Fibroblast of pulmonary artery (primary cell): ENCODE measurements around the gene RELN.

Source experiments
- DNase-seq: peaks from one replicate; pipeline ENCODE4 v3.0.0-alpha.2; 2010; ENCODE audit warnings: low read depth
- H3K4me3 ChIP-seq: replicated peaks from 2 replicates; pipeline ENCODE4 v1.5.1; 2011; ENCODE audit warnings: low read depth, mild to moderate bottlenecking, control low read depth, low read length, moderate library complexity
- CTCF ChIP-seq: IDR thresholded peaks from 2 replicates; pipeline ENCODE4 v1.5.1; 2011; ENCODE audit warnings: mild to moderate bottlenecking, control low read depth, low read length, inconsistent platforms; ENCODE audit errors: missing control alignments

Gene RELN

GRCh38 chr7:103592187-103592586 is 397.3 kb downstream of the RELN start:
- DNase-seq, result no peak
- TF ChIP-seq CTCF, result no peak
- H3K4me3 ChIP-seq, result no peak overlapping the region

GRCh38 chr7:103580031-103580430 is 409.4 kb downstream of the RELN start:
- no peak overlapping the region for H3K4me3 ChIP-seq
- no peak for DNase-seq
- no peak for TF ChIP-seq CTCF

- H3K4me3 ChIP-seq, result no peak overlapping the region
- no peak for TF ChIP-seq CTCF
- DNase-seq, result no peak
Measured at GRCh38 chr7:103577059-103577458, 412.4 kb downstream of the RELN start.

GRCh38 chr7:103576641-103577040 is 412.8 kb downstream of the RELN start:
- TF ChIP-seq CTCF, result no peak
- H3K4me3 ChIP-seq, result no peak overlapping the region
- DNase-seq, result no peak

- TF ChIP-seq CTCF, result no peak
- no peak for DNase-seq
- no peak overlapping the region for H3K4me3 ChIP-seq
Measured at GRCh38 chr7:103574576-103574975, 414.9 kb downstream of the RELN start.

DNA sequence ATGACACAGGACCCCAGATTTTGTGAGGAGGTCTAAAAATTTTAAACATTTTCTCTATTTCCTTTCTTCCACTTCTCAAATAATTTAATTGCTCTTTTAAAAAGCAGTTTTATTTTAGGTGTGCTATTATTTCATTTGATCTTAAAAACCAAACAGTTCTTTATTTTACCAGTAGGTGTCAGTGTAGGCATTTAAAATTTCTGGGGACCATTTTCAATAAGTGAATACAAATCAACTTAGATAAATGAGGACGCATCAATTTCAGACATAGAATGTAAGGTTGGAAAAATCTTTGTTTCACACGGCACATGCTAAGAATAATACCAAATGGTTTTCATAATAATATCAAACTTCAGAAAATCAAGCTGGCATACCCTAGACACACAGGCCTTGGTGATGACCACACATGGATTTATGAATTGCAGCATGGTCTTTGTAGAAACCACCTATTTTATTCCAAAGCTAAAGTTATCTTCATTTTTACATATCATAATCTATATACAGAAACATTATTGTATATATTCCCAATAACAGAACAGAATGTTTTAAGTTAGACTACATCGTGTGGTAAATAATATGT is 415.9 kb downstream of the RELN start:
- no peak overlapping the region for H3K4me3 ChIP-seq
- TF ChIP-seq CTCF, result peak; percentile 45
- DNase-seq, result peak; percentile 65

DNA sequence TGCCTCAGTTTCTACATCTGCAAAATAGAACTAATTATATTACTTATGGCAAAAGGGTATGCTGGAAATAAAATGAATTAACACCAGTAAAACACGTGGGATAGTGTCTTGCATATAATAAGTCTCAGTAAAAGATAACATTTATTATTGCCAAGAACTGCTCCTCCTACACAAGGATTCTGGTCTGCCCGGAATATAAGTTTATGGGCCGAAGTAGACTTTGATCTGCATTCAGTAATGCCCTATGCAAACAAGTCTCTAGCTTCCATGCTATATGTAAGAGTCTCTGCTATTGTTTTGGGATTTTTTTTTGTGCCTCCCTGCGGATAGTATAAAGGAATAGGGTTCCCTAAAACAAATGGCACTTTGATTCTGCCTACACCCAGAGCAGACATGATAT is 417.9 kb downstream of the RELN start:
- DNase-seq, result no peak
- TF ChIP-seq CTCF, result no peak
- no peak overlapping the region for H3K4me3 ChIP-seq
